Activated CD8-positive, alpha-beta memory T cell treated with anti-CD3 and anti-CD28 coated beads, Interleukin-2, amount 50 U/mL, for 1 hour (primary cell): ENCODE measurements around the gene INSYN1.
A peak's percentile ranks its signal among the peaks of the same experiment; 100 is the strongest.
"Not testable (repeated sequence)": the region's sequence is repeated elsewhere in the genome, so short reads cannot be mapped to it uniquely, and the experiment has no call there.

Experiments
- DNase-seq: peaks from one replicate; pipeline ENCODE4 v3.0.0-alpha.2; 2020; ENCODE audit errors: extremely low read depth

INSYN1 gene

DNA sequence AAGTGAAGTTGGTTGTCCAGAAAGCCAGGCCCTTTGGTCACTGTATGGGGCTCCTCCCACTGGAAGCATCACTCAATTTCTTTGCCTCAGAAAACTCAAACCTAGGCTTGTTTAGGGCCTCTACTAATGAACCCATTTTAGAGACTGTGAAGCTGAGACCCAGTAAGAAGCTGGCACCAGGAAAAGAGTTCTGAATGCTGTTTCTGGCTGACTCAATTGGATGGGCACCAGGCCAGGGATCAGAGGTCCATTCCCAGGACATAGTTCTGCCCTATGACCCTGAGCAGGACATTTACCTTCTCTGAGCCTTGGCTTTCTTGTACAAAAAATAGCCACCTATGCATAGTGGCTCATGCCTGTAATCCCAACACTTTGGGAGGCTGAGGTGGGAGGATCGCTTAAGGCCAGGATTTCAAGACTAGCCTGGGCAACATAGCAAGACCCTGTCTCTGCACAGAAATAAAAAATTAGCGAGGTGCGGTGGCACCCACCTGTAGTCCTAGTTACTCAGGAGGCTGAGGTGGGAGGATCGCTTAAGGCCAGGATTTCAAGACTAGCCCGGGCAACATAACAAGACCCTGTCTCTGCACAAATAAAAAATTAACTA is 38.4 kb downstream of the INSYN1 start:
- DNase-seq: no peak

DNA sequence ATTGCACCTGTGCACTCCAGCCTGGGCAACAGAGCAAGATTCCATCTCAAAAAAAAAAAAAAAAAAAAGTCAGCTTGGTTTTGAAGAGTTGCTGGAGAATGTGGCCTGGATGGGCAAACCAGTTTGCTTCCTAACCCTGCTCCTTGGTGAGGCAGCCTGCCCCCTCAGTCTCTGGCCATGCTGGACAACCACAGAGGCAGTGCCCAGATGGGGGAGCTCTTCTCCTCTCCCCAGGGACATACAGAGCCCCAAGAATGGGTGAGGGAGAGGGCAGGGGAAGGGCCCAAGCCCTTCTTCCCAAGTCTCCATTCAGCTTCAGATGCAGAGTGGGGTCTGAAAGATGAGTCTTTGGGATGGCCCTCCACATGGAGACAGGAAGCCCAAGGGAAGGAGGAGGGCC is 41.0 kb downstream of the INSYN1 start:
- no peak for DNase-seq

DNA sequence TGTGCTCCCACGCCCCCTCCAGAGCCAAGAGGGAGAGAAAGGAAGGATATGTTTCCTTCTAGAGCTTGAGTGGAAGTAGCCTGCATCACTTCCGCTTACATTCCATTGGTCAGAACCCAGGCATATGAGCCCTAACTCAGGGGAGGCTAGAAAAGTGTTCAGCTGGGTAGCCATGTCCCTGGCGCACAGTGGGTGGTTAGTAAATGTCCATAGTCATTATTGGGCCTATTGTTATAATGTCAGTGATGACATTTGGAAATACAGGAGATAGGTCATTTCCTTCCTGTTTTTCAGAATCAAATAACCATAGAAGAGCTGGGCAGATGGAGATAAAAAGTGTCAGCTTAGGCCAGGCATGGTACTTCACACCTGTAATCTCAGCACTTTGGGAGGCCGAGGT is 41.6 kb downstream of the INSYN1 start:
- no peak for DNase-seq

DNA sequence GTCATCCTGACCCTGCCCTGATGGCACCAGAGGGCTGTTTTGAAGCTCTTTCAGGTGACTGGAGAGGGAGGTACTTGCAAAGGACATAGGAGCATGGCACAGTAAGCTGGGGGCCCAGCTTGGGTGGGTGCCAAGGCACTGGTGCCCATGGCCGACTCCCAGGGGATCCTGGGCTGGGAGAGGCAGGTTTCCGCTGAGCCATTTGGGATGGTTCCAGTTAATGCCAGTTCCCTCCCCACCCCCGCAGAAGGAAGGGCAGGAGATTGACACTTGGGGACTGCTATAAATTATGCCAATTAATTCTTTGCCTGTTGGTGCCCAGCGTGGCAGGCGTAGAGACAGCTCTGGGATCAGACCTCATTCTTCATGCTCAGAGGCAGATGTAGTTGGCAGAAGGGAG is 42.8 kb downstream of the INSYN1 start:
- no peak for DNase-seq

DNA sequence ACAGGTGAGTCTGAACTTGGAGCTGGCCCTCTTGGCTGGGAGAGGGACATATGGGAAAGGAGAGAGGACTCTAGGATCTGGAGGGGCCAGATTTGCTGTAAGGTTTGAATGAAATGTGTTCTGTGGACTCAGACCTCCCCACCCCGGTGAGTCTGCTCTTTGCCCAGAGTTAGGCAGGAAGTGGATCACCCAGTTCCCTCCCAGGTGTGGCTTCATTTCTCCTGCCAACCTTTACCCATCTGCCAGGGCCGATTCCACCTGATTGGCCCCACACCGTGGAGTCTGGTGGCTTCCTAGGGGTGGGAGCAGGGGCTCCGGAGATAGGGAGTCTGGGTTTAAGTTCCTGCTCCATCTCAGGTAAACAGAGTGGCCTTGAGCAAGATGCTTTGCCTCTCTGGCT is 43.5 kb downstream of the INSYN1 start:
- no peak for DNase-seq

DNA sequence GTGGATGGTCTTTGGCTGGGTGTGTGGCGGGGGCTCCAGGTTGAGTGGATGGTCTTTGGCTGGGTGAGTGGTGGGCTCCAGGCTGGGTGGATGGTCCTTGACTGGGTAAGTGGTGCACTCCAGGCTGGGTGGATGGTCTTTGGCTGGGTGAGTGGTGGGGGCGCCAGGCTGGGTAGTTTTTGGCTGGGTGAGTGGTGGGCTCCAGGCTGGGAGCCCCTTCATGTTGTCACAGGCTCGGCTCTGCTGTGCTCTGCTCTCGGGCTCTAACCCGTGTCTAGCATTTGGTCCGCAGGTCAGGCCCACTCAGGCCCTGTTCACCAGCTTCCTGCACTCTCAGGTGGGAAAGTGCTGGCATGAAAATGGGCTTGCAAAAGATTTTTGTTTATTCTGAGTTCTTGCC is 43.9 kb downstream of the INSYN1 start:
- no peak for DNase-seq

DNA sequence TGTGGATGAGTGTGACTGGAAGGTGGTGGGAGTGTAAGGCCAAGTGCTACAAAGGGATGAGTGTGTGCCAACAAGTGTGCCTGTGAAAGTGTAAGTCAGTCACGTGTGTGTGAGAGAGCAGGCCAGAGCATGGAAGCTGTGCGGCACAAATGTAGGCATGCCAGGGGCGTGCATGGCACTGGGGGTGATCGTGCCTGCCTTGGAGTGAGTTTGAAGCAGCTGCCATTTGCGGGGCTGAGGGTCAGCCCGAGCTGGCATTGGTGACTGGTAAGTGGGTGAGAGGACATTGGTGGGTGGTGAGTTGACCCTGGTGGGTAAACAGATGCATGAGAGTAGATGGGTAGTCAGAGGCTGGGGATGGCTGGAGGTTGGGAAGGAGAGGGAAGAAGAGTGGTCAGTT is 44.5 kb downstream of the INSYN1 start:
- DNase-seq: no peak

DNA sequence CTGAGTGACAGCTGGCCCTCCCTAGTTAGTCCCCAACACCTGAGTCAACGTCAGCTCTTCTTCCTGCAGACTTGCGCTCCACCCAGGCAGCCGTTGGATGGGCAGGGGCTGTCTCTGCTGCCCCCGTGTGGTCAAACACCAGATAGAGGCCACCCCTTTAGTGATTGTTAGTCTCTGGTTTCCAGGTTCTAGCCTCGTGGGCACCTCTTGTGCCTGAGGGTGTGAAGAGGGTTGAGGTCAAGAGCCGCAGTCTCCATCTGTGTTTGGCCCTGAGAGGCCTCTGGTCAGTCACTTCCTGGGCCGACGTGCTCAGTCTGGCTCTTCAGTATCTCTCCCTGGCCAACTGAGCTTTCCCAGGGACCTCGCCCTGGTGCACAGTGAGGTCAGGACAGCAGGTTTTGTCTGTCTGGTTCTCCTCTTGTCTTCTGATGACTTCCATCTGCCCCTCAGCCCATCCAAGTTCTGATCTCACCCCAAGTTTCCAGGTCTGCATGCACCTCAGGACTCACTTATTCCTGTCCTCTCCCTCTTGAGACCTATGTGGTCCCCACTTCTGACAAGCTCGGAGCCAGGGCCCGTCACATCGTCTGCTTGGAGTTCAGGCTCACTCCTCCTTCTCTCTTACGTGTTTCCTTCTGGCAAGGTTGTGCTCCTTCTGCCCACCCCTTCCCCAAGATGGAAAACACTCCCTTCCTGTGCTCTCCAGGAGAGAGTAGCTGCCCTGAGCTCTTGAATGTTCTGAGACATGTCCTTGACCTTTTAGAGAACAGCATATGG is 48.1 kb downstream of the INSYN1 start:
- DNase-seq: no peak

DNA sequence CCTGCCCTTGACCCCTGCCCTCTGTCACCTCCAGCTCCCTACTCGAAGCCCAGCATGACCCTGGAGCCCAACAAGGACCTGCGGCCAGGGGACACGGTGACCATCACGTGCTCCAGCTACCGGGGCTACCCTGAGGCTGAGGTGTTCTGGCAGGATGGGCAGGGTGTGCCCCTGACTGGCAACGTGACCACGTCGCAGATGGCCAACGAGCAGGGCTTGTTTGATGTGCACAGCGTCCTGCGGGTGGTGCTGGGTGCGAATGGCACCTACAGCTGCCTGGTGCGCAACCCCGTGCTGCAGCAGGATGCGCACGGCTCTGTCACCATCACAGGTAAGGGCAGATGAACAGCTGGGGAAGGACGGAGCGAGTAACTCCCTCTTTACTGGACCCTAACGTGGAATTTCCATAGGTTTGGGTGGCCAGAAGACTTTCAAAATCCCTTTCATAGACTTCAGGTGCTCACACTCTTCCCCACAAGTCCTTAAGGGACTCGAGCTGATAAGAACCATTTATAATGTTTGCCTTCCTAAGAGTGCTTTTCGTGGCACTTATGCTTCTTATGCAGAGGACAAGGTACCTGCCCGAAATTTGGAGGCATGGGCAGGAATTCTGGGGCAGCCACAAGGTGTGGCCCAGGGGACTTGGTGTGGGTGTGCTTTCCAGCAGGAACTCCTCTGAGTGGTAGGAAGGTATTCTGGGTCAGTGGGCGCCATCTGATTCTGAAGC is 48.8 kb downstream of the INSYN1 start:
- DNase-seq: not testable (repeated sequence)

DNA sequence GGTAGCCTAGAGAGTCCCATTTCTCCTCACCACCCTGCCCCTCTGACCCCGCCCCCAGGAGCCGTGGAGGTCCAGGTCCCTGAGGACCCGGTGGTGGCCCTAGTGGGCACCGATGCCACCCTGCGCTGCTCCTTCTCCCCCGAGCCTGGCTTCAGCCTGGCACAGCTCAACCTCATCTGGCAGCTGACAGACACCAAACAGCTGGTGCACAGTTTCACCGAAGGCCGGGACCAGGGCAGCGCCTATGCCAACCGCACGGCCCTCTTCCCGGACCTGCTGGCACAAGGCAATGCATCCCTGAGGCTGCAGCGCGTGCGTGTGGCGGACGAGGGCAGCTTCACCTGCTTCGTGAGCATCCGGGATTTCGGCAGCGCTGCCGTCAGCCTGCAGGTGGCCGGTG is 49.5 kb downstream of the INSYN1 start:
- DNase-seq: not testable (repeated sequence)

DNA sequence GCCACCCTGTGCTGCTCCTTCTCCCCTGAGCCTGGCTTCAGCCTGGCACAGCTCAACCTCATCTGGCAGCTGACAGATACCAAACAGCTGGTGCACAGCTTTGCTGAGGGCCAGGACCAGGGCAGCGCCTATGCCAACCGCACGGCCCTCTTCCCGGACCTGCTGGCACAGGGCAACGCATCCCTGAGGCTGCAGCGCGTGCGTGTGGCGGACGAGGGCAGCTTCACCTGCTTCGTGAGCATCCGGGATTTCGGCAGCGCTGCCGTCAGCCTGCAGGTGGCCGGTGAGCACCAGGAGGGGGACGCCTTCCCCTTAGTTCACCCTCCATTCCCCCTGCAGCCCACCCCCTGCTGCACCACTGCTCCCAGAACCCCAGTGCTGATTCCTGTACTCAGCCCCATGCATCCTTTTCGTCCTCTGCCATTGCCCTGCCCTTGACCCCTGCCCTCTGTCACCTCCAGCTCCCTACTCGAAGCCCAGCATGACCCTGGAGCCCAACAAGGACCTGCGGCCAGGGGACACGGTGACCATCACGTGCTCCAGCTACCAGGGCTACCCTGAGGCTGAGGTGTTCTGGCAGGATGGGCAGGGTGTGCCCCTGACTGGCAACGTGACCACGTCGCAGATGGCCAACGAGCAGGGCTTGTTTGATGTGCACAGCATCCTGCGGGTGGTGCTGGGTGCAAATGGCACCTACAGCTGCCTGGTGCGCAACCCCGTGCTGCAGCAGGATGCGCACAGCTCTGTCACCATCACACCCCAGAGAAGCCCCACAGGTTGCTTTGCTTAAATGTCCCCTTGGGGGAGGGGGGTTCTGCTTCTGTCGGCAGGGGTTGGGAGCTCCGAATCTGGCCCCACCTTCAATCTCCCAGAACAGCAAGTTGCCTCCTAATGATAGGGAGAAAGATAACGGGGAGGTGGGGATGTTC is 50.6 kb downstream of the INSYN1 start:
- not testable (repeated sequence) for DNase-seq

DNA sequence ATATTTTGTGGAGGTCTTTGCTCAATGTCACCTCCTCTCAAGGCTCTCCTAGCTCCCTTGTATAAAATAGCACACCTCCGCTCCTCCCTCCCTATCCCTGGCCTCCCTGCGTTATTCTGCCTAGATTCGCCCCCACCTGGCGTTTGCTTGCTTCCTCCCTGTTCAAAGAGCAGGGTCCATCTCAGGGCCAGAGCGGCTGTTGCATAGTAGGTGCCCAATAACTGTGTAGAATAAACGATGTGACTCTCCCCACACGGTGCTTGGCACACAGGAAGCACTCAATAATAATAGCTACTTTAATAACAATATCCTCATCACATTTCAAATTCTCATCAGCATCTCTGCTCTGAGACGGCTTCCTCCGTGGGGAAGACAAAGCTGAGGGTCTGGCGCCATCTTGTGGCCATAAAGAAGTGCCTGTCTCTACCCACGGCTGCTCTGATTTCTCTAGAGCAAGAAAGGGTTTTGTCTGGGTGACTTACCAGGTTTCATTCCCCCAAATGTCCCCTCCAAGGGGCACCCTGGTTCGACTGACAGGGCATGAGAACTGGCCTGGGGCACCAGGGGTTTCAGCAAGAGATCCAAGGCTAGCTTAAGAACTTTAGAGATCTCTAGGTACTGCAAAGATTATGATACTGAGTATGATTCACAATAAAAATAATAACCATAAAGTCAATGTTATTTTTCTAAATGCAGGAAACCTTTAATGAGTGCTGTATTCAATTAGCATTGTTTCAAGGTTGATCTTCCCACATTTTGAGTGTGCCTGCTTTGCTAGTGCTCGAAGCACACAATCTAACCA is 52.9 kb downstream of the INSYN1 start:
- DNase-seq: peak; percentile 47

DNA sequence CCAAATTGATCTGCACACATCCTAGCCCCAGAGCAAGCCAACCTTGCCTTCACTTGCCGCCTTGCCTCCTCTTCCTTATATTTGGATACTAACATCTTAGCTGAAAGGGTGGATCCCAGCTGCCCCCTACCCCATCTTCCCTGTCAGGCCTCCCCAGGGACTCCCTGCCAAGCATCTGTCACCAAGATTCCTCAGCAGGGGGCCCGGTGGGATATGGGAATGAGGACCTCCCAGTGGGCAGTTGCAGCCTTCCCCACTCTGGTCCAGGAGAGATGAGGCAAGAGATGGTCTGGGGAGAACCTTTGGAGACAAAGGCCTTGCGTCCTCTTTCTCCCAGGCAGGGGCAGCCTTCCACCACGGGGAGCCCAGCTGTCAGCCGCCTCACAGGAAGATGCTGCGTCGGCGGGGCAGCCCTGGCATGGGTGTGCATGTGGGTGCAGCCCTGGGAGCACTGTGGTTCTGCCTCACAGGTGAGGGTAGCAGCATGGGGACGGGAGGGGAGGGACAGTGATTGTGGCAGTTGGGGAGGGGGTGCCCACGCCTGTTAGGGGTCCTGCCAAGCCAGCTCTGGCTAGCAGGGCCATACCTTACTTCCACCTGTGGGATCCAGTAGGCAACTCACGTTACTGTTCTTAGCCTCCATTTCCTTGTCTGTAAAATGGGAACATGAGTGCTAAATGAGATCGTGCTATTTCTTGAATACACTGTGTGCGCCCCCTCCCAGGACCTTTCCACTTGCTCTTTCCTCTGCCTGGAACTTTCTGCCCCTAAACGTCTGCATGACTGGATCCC is 53.7 kb downstream of the INSYN1 start:
- DNase-seq: no peak

DNA sequence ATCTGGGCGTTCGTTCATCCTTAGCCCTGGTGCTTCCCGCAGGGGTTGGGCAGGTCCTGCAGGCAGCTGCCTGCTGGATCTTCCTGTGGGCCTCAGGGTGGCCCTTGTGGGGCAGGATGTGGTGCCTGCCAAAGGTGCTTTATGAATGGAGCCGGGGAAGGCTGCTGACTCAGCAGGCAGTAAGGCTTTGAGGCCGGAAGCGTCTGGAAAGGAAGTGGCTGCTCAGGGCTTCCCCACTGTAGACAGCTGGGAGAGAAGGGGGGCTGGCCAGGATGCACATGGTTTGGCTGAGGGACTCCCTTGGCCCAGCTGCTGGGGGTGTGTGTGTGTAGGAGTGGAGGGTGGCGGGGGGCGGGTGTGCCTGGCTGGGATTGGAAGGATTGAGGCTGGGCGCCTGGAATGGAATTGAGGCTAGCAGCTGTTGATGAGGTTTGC is 56.1 kb downstream of the INSYN1 start:
- DNase-seq: peak; percentile 33

DNA sequence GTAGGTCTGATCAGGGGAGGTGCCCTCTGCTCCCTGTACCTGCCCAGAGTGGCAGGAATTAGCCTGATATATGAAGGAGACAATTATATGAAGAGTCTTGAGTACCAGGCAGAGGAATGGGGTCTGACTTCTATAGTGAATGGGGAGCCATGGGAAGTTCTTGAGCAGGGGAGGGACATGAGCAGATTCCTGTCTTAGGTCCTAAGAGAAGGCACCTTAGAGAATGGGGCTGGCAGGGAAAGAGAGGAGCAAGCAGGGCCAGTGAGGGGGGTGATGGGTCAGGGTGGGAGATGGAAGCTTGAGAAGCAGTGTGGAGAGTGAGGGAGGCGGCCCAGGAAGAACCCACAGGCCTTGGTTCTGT is 56.5 kb downstream of the INSYN1 start:
- no peak for DNase-seq

DNA sequence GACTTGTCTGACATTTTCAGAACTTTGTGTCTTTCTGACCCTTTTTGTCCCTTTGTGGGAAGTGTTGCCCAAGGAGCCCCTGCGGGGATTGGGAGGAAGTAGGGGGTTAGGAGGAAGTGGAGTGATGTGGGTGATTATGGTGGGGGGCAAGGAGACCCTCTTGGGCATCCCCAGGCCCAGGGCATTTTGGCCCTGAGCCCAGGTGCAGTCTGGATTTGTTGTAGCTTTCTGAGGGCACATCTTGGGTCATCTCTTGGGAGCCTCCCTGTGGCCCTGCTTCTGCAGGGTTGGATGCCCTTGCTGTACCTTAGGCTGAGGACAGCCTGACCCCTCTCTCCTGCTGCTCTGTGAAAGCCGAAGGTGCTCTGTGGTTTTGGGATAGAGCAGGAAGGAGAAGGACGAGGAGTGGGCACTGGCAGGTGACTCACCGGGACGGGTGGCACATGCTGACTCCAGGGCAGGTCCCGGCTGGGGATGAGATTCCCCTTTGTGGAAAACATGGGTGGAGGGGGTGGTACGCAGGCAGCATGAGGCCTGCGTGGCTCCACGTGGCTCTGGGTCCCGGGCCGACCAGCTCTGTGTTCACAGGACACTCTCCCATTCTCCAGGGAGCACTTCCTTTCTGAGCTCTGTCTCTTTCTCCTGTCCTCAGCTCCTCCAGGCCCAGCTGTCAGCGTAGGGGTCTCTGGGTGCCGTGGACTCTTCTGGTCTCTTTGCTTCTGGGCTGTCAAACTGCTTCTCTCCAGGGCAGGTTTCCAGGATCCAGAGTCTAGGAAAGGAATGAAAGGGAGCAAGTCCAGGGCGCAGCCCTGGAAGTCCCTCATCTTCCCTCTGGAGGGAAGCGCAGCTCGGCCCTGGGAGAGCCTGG is 57.1 kb downstream of the INSYN1 start:
- DNase-seq: no peak

DNA sequence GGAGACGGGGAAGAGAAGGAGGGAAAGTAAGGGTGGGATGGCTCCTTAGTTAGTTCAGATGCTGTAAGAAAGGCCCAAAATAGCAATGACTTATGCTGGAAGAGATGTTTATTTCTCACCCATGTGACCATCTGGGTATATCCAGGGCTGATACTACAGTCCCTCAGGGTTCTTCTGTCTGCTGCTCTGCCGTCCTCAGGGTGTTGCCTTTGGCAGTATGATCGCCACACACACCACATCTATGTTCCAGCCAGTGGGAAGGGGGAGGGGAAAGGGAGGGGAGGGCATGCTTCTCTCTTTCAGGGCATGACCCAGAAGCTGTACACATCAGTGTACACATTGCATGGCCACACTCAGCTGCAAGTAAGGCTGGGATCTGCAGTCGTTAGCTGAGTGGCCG is 58.7 kb downstream of the INSYN1 start:
- DNase-seq: no peak

DNA sequence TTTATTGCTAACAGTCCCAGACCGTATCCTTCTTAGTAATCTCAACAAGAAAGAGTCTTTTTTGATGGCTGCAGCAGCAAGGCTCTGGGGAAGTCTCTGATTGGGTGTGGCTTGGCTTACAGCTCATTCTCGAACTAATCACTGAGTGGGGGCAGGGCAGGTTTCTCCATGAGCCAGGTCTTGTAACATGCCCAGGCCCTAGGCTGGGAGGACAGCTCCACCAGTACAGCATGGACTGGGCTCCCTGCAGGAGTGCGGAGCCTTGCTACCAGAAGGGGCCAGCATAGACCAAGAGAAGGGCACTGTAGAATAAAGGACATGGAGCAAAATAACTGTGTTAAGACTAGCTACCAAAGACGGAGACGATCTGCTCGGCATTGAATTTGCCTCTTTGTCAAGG is 61.8 kb downstream of the INSYN1 start:
- no peak for DNase-seq

DNA sequence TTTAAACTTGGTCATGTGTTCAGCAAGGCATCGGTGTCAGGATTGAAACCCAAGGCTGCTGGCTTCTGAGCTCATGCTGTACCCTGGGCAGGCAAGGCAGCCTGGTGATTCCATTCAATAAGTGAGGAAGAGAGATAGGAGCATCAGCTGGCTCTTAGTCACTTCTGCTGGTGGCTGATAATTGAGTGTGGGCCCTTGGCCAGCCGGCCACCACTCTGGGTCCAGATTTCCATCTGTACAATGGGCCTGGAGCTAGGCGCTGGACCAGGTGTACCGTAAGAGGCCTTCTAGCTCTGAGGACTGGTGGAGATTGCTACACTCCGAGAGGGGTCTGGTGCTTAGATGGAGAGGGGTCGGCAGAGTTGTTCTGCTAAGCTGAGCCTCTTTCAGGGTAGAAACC is 64.7 kb downstream of the INSYN1 start:
- no peak for DNase-seq
